Esophagus muscularis mucosa (tissue), 4 donors: ENCODE results near the gene POLQ. TPM values are rescaled to one million over a fixed set of nuclear protein-coding genes. Genes with fewer than 3 reads are reported as not detected.

Source experiments
- DNase-seq: peaks from one replicate; pipeline ENCODE4 v3.0.0-alpha.2; 2017; ENCODE audit errors: extremely low spot score
- H3K27ac ChIP-seq, 4 donors: fragments of 200-600 bp; sonication (generic); replicated peaks in 1 of 4; 1 replicate in 3 of 4; 2 replicates in 1 of 4; pipeline ENCODE4 v1.5.1; 2016 to 2019; ENCODE audit warnings: mild to moderate bottlenecking in 1 of 4
- H3K27me3 ChIP-seq, 4 donors: fragments of 200-600 bp; sonication (generic); one replicate each; pipeline versions ENCODE4 v1.5.1 to v1.6.0; 2016 to 2019
- H3K36me3 ChIP-seq, 4 donors: fragments of 200-600 bp; sonication (generic); one replicate each; pipeline ENCODE4 v1.5.1; 2016 to 2019
- H3K4me1 ChIP-seq, 4 donors: fragments of 200-600 bp; sonication (generic); one replicate each; pipeline ENCODE4 v1.5.1; 2016 to 2019
- H3K4me3 ChIP-seq, 4 donors: fragments of 200-600 bp; sonication (generic); 1 replicate in 2 of 4; 2 replicates in 2 of 4; pipeline ENCODE4 v1.5.1; 2016 to 2019; ENCODE audit warnings: mild to moderate bottlenecking in 4 of 4, moderate library complexity in 1 of 4
- H3K9me3 ChIP-seq, 4 donors: fragments of 200-600 bp; sonication (generic); 1 replicate in 3 of 4; 2 replicates in 1 of 4; pipeline ENCODE4 v1.5.1; 2016 to 2019
- EP300 ChIP-seq: sonication (generic); formaldehyde crosslinking; IDR thresholded peaks from one replicate; pipeline ENCODE4 v1.6.1; 2017; ENCODE audit warnings: antibody characterized with exemption
- POLR2A ChIP-seq: fragments of 450-650 bp; IDR thresholded peaks from one replicate; pipeline ENCODE4 v1.6.1; 2017; ENCODE audit warnings: antibody characterized with exemption, moderate library complexity, mild to moderate bottlenecking, low read depth
- POLR2AphosphoS5 ChIP-seq, 2 donors: sonication (generic); formaldehyde crosslinking; IDR thresholded peaks; one replicate each; pipeline ENCODE4 v1.6.1; 2017; ENCODE audit warnings: antibody characterized with exemption in 2 of 2
- WGBS: methylation state at CpG from one replicate; pipeline ENCODE4 v1.1.5; 2018; 5-methylcytosine and 5-hydroxymethylcytosine counted together
- intact Hi-C: fragments of 100-400 bp; cut with DNase I; formaldehyde crosslinking; loops from one replicate; pipeline ENCODE4 v1.15.1; 2023
- total RNA-seq, 4 donors: library from RNA; depleted of rRNA; stranded (reverse); fragments of >200 nt; gene quantifications; one replicate each; pipeline versions ENCODE4 v1.1.0 to v1.2.1, GENCODE V29; 2016
- TF ChIP-seq, protein P1 (sequence below), 3 experiments: fragments of 200-600 bp in 2 of 3; fragments of 450-650 bp in 1 of 3; sonication (generic) in 2 of 3; IDR thresholded peaks; one replicate each; pipeline ENCODE4 v1.5.1; 2017 to 2019; ENCODE audit warnings: antibody characterized with exemption in 3 of 3, mild to moderate bottlenecking in 2 of 3, moderate library complexity in 1 of 3

POLQ gene
- total RNA-seq, 4 donors from 2014 or later = under 0.01 to 0.40 (median 0.15) TPM

DNA sequence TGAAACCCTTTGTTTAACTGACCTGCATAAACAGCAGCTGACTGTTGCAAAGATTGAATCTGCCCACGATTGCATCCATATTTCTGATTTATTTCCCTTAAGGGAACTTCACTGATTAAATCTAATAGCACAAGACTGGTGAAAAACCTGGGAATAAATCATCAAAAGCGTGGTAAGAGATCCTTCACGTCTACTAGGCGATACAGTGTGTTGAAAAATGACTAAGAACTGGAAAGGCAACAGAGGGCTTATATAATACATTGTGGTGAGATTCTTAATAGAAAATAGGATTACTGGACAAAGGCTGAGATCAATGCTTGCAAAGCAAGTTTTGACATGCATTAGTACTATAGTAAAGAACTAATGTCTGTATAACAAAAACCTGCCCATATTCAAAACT lies 49.0 kb downstream of the POLQ start:
- Histone ChIP-seq H3K4me3 (no peak overlapping the region), H3K36me3 (no peaks in the 10 kb centered on the region), H3K27ac (no peak overlapping the region), H3K27me3 (no peaks in the 10 kb centered on the region), H3K9me3 (no peaks in the 10 kb centered on the region), H3K4me1 (no peaks in the 10 kb centered on the region)
- no peak for DNase-seq
- TF ChIP-seq EP300 (no peak), POLR2A (no peak), POLR2AphosphoS5 (IDR thresholded peaks at IDR 0.05) (no peak)
- TF ChIP-seq, protein P1, sequence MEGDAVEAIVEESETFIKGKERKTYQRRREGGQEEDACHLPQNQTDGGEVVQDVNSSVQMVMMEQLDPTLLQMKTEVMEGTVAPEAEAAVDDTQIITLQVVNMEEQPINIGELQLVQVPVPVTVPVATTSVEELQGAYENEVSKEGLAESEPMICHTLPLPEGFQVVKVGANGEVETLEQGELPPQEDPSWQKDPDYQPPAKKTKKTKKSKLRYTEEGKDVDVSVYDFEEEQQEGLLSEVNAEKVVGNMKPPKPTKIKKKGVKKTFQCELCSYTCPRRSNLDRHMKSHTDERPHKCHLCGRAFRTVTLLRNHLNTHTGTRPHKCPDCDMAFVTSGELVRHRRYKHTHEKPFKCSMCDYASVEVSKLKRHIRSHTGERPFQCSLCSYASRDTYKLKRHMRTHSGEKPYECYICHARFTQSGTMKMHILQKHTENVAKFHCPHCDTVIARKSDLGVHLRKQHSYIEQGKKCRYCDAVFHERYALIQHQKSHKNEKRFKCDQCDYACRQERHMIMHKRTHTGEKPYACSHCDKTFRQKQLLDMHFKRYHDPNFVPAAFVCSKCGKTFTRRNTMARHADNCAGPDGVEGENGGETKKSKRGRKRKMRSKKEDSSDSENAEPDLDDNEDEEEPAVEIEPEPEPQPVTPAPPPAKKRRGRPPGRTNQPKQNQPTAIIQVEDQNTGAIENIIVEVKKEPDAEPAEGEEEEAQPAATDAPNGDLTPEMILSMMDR (IDR thresholded peaks at IDR 0.05) = no peak
- intact Hi-C loops = no loop called here
- WGBS = 95% methylated on average over 4 of the region's 4 CpGs

DNA sequence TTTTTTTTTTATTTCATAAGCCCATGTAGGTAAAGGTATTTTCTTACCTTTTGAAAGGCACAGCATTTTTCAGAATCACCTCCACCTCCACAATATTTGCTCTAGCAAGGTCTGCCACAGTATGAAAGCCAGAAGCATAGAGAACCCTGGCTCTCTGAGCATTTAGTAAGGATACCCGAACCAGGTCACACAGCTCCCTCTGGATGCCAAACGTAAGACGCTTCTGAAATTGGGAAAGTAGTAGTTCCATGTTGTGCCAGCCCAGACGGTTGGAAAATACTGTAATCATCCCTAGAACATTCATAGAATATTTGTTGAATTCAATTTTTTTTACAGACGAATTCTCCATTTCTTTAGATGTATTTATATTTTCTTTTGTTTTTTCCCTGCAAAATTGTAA lies 52.4 kb downstream of the POLQ start:
- H3K27me3 ChIP-seq = no peaks in the 10 kb centered on the region
- TF ChIP-seq, protein P1 (IDR thresholded peaks at IDR 0.05) = no peak
- 88% methylated on average over 5 of the region's 5 CpGs for WGBS
- DNase-seq = no peak
- H3K4me3 ChIP-seq = no peak overlapping the region
- no peaks in the 10 kb centered on the region for H3K9me3 ChIP-seq
- H3K36me3 ChIP-seq = no peaks in the 10 kb centered on the region
- intact Hi-C loops = no loop called here
- no peak overlapping the region for H3K27ac ChIP-seq
- no peaks in the 10 kb centered on the region for H3K4me1 ChIP-seq

DNA sequence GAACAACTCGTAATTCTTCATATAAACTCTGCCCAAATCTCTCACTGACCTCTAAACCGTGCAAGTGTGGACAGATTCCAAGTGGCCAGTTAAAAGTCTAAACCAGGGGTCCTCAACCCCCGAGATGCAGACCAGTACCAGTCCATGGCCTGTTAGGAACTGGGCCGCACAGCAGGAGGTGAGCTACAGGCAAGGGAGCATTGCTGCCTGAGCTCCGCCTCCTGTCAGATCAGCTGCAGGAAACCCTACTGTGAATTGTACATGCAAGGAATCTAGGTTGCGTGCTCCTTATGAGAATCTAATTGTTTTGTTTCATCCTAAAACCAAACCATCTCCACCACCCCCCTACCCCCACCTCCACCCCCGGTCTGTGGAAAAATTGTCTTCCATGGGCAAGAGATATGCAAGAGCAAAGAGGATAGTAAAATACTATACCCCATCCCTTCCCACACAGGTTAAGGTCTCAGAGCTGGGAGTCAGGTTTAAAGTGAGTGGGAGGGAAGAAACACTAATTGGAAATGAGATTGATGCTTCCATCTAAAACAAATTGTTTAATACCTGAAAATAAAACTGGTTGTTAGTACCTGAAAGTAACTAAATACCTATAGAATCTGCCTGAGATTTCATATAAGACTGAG lies 54.0 kb downstream of the POLQ start:
- 93% methylated on average over 6 of the region's 7 CpGs for WGBS
- Histone ChIP-seq H3K9me3 (no peaks in the 10 kb centered on the region), H3K27me3 (no peaks in the 10 kb centered on the region), H3K4me1 (no peaks in the 10 kb centered on the region), H3K36me3 (no peaks in the 10 kb centered on the region), H3K4me3 (no peak overlapping the region), H3K27ac (no peak overlapping the region)
- intact Hi-C loops = no loop called here
- DNase-seq = no peak
- TF ChIP-seq POLR2AphosphoS5 (IDR thresholded peaks at IDR 0.05) = no peak
- TF ChIP-seq EP300 = no peak
- TF ChIP-seq, protein P1 (IDR thresholded peaks at IDR 0.05) = no peak
- TF ChIP-seq POLR2A = no peak

DNA sequence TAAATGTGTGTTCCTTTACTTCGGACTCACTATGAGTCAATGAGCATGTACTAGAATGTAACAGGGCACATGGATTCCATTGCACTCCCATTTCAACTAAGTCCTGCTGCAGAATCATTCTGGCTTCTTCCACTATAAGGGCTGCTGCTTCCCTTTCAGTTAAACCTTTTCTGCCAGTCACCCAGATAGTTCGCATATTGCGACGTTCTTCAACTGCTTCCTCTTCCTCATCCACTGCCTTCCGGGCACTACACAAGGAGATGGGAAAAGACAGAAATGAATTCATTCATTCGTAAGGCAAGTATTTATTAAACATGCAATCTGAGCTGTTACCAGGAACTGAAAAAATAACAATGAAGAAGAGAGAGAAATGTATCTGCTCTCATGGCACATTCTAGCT lies 55.6 kb downstream of the POLQ start:
- H3K36me3 ChIP-seq = no peaks in the 10 kb centered on the region
- H3K9me3 ChIP-seq = no peaks in the 10 kb centered on the region
- no peak for TF ChIP-seq POLR2AphosphoS5 (IDR thresholded peaks at IDR 0.05)
- TF ChIP-seq, protein P1 (IDR thresholded peaks at IDR 0.05) = no peak
- H3K27me3 ChIP-seq = no peaks in the 10 kb centered on the region
- intact Hi-C loops = no loop called here
- no peak for DNase-seq
- no peak overlapping the region for H3K27ac ChIP-seq
- WGBS = 83% methylated on average over 6 of the region's 6 CpGs
- H3K4me3 ChIP-seq = no peak overlapping the region
- no peaks in the 10 kb centered on the region for H3K4me1 ChIP-seq

DNA sequence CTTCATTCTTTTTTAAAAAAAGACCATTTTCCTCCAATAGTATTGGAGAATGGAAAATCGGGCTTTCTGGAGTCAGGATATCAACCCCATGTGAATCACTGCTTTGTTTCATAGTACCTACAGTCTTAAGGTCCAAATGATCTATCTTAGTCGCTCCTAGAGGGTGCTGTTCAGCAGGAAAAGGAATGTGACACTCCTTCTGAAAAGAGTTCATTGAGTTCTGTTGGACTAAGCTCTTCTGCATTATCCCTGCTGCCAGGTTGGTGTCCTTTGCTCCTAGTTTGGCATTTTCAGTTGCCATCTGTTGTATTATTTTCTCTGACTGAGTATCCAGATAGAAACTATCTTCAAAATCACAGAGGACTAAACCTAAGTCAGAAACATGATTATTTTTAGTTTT lies 57.2 kb downstream of the POLQ start:
- no peaks in the 10 kb centered on the region for H3K27me3 ChIP-seq
- no peak overlapping the region for H3K4me3 ChIP-seq
- H3K9me3 ChIP-seq = no peaks in the 10 kb centered on the region
- H3K36me3 ChIP-seq = no peaks in the 10 kb centered on the region
- no peaks in the 10 kb centered on the region for H3K4me1 ChIP-seq
- DNase-seq = no peak
- intact Hi-C loops = no loop called here
- no peak for TF ChIP-seq POLR2A
- TF ChIP-seq POLR2AphosphoS5 (IDR thresholded peaks at IDR 0.05) = no peak
- no peak overlapping the region for H3K27ac ChIP-seq
- whole genome bisulfite sequencing = 85% methylated on average over 2 of the region's 2 CpGs
